Measurements from ENCODE around the gene EXPH5. TPM values are rescaled to one million over a fixed set of nuclear protein-coding genes. Genes with fewer than 3 reads are reported as not detected.

Gene EXPH5
- total RNA-seq, 1 experiment from 2014 or later = 17.0 TPM

DNA sequence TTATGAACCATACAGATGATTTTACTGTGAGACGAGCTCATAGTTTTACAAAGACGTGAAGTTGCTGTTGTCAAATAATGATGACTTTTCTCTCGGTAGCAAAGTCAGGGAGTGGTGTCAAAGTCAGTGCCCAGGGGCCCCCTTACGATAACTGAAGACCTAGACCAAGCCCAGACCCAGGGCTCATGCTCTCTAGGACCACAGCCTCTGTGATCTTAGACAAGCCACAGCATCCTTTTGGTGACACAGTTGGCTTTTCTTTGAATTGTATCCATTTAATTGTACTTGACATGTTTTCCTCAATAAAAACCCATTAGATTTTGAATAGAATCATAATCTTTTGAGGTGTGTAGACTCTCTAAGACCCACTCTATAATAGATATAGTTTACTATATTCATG, 77.4 kb downstream of the EXPH5 start:
- intact Hi-C loops (cut with micrococcal nuclease; ENCODE audit: unreplicated experiment) = no loop called here
- no peaks in the 10 kb centered on the region for H3K9me3 Mint-ChIP-seq (ENCODE audit: low read depth, unreplicated experiment)
- no peak overlapping the region for H3K27ac Mint-ChIP-seq (ENCODE audit: unreplicated experiment)
- no peak overlapping the region for H3K4me3 Mint-ChIP-seq (ENCODE audit: low read depth, unreplicated experiment)
- no peak for TF ChIP-seq CTCF (IDR thresholded peaks at IDR 0.05; ENCODE audit: unreplicated experiment)
- CTCF ChIA-PET = no interaction called here
- DNase-seq = no peak
- no TSS peak for BruUV-seq (replicated peaks)
- H3K27me3 Mint-ChIP-seq (ENCODE audit: unreplicated experiment) = no peaks in the 10 kb centered on the region
- no peaks in the 10 kb centered on the region for H3K36me3 Mint-ChIP-seq (ENCODE audit: insufficient read depth, unreplicated experiment)
- no peaks in the 10 kb centered on the region for H3K4me1 Mint-ChIP-seq (ENCODE audit: low read depth, unreplicated experiment)

- intact Hi-C loops (cut with micrococcal nuclease; ENCODE audit: unreplicated experiment) = no loop called here
- Mint-ChIP-seq H3K36me3 (ENCODE audit: insufficient read depth, unreplicated experiment) (no peaks in the 10 kb centered on the region), H3K27ac (ENCODE audit: unreplicated experiment) (no peak overlapping the region), H3K4me3 (ENCODE audit: low read depth, unreplicated experiment) (no peak overlapping the region), H3K27me3 (ENCODE audit: unreplicated experiment) (no peaks in the 10 kb centered on the region), H3K4me1 (ENCODE audit: low read depth, unreplicated experiment) (peaks cover 10% of the 10 kb centered on the region), H3K9me3 (ENCODE audit: low read depth, unreplicated experiment) (no peaks in the 10 kb centered on the region)
- BruUV-seq (replicated peaks) = no TSS peak
- TF ChIP-seq CTCF (IDR thresholded peaks at IDR 0.05; ENCODE audit: unreplicated experiment) = no peak
- CTCF ChIA-PET = no interaction called here
- DNase-seq = no peak
Measured at GRCh38 chr11:108512708-108513107, 80.9 kb downstream of the EXPH5 start.

DNA sequence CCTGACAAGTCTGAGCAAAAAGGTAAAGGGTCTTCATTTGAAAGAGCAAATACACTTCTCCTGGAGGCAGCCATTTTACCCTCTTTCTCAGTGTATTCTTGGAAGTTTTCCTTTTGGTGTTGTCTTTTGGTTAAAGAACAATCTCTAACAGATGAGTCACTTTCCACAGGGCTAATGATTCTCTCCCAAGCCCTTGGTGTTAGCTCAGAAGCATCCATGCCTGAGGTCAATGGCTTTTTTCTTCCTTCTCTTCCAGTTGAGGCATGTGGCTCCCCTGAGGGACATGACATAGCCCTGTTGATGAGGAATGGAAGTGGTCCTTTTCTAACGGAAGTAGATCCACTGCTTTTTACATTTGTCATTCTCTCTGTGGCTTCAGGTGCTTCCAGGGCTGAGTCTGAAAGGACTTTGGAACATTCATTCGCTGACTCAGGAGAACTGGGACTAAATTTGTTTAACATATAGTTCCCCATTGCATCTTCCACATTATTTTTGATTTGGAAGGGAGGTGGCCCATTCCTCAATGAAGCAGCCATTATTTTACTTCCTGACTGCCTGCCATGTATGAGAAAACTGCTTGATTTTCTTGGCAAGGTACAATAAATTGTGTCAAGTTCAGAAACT, 81.6 kb downstream of the EXPH5 start:
- Mint-ChIP-seq H3K27ac (ENCODE audit: unreplicated experiment) (no peak overlapping the region), H3K4me1 (ENCODE audit: low read depth, unreplicated experiment) (peaks cover 10% of the 10 kb centered on the region)

GRCh38 chr11:108508653-108509593, 84.6 kb downstream of the EXPH5 start:
- DNase-seq = no peak
- TF ChIP-seq CTCF (IDR thresholded peaks at IDR 0.05; ENCODE audit: unreplicated experiment) = no peak
- no peaks in the 10 kb centered on the region for H3K27me3 Mint-ChIP-seq (ENCODE audit: unreplicated experiment)
- H3K36me3 Mint-ChIP-seq (ENCODE audit: insufficient read depth, unreplicated experiment) = no peaks in the 10 kb centered on the region
- CTCF ChIA-PET = no interaction called here
- H3K9me3 Mint-ChIP-seq (ENCODE audit: low read depth, unreplicated experiment) = no peaks in the 10 kb centered on the region
- H3K4me3 Mint-ChIP-seq (ENCODE audit: low read depth, unreplicated experiment) = no peak overlapping the region
- no TSS peak for BruUV-seq (replicated peaks)
- H3K4me1 Mint-ChIP-seq (ENCODE audit: low read depth, unreplicated experiment) = peaks cover 10% of the 10 kb centered on the region
- H3K27ac Mint-ChIP-seq (ENCODE audit: unreplicated experiment) = peak overlapping the region; percentile 3
- intact Hi-C loops (cut with micrococcal nuclease; ENCODE audit: unreplicated experiment) = no loop called here

More for the DNA sequence above, 81.6 kb downstream of the EXPH5 start:
- DNase-seq = no peak
- Mint-ChIP-seq H3K36me3 (ENCODE audit: insufficient read depth, unreplicated experiment) (no peaks in the 10 kb centered on the region), H3K9me3 (ENCODE audit: low read depth, unreplicated experiment) (no peaks in the 10 kb centered on the region), H3K4me3 (ENCODE audit: low read depth, unreplicated experiment) (no peak overlapping the region), H3K27me3 (ENCODE audit: unreplicated experiment) (no peaks in the 10 kb centered on the region)
- intact Hi-C loops (cut with micrococcal nuclease; ENCODE audit: unreplicated experiment) = no loop called here
- no peak for TF ChIP-seq CTCF (IDR thresholded peaks at IDR 0.05; ENCODE audit: unreplicated experiment)
- CTCF ChIA-PET = no interaction called here
- BruUV-seq (replicated peaks) = no TSS peak
